A172 (cell line): Measurements from ENCODE around the gene LGR6. TPM values are rescaled to one million over a fixed set of nuclear protein-coding genes. Genes with fewer than 3 reads are reported as not detected.

ENCODE experiments used
- DNase-seq: peaks from one replicate; pipeline ENCODE4 v3.0.0-alpha.2; 2015; ENCODE audit warnings: low spot score
- total RNA-seq: library from RNA; depleted of rRNA; stranded (reverse); fragments of >200 nt; shearing (Covaris generic); gene quantifications from 2 replicates; pipeline ENCODE4 v1.2.3, GENCODE V29; 2014

The LGR6 gene
- total RNA-seq, 1 experiment from 2014 or later: not detected

- no peak for DNase-seq
Observed at GRCh38 chr1:202264726-202265125, 71.1 kb downstream of the LGR6 start.

DNA sequence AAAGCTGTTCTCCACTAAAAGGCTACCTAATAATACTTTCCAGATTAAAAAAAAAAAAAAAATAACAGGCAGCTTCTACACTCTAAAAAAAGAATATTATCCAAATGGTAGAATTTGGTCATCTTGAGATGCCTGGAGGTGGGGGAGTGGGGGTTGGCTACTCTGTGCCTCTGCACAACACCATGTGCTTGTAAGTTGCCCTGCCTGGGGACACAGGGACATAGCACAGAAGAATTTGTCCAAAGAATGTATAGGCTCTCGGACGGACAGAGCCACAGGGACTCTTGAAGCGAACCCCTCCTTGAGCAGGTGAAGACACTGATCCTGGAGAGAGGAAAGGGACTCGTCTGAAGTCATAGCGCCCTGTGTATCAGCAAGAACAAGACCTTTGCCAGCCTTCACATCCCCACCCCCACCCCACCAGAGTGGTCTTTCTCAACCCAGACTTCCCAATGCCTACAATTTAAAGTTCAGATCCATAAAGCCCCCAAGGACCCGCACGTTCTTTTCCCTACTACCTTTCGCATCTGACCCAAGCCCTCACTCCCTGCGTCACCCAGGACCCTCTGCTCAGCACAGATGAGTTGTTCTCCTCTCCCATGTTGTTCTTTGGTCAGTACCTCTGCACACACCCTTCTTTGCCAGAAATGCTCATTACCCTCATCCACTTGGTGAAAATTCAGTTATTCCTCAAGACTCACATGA, 72.6 kb downstream of the LGR6 start:
- no peak for DNase-seq

DNA sequence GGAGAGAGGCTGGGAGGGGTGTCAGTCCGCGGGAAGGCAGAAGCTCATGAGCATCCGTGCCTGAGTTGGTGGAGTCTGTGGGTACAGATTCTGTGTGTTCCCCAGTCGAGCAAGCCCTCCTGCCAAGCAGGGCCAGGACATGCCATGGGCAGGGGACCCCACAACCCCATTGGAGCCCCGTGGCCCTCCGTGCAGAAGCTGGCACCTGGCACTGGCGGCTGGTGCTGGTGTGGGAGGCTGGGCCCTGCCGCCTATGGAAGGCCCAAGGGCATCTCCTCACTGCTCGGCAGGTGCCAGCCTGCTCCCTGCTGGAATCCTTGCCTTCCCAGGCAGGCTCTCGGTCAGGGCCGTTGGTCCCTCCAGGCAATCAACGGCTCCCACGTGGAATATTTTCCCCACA, 74.4 kb downstream of the LGR6 start:
- no peak for DNase-seq

GRCh38 chr1:202268817-202269216, 75.2 kb downstream of the LGR6 start:
- DNase-seq: no peak

GRCh38 chr1:202270871-202271326, 77.3 kb downstream of the LGR6 start:
- DNase-seq: no peak

GRCh38 chr1:202272103-202272845, 78.7 kb downstream of the LGR6 start:
- DNase-seq: no peak

- DNase-seq: peak; percentile 36
Observed at GRCh38 chr1:202274611-202275010, 81.0 kb downstream of the LGR6 start.

DNA sequence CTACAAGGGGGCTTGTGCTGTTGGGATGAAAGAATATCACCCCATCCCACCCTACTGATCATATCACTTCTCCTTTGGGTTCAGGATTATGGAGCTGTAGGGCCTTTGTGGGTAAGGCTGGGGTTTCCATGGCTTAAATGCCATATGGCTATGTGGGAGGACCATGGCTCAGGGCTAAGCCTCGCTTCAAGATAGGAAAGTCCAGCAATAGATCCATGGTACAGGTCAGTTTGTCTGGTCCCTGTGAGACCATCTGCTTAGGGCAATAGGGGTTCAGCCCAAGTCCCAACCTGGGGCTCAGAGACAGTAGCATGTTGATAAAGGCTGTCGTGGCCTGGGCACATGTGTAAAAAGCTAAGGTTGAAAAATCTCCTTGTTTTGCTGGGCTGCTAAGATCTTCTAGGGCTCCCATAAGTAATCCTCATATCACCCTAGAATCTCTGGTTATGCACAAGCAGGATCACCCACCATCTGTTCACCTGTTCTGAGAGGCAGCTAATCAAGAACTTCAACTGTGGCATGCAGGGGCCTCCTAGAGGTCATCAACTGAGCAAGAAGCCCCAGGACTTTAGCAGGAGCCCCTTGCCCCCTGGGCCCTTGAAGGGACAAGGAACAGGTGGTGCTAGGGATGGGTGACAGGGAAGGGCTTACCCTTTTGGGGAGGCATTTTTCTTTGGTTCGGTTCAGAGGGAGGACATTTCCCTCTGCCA, 81.6 kb downstream of the LGR6 start:
- DNase-seq: no peak

DNA sequence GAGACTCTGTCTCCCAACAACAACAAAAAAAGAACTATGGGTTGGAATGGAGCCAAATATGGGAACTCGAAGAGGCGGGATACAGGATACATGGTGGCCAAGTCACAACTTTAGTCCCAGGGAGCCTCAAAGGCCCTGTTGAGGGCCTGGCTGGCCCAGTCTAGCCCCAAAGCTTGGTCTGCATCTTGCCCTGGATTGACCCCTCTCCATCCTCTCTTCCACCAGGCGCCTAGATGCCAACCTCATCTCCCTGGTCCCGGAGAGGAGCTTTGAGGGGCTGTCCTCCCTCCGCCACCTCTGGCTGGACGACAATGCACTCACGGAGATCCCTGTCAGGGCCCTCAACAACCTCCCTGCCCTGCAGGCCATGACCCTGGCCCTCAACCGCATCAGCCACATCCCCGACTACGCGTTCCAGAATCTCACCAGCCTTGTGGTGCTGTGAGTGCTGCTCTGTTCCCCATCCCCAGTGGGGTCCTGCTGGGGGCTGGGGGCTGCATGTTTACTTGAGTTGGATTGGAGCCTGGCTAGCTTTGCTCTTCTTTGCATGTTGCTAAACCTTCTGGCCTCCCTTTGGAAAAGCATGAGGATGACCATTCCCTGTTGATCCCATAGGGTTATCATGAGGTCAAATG, 82.6 kb downstream of the LGR6 start:
- no peak for DNase-seq

- no peak for DNase-seq
Observed at GRCh38 chr1:202276920-202277319, 83.3 kb downstream of the LGR6 start.

GRCh38 chr1:202278751-202279150, 85.2 kb downstream of the LGR6 start:
- DNase-seq: no peak

- DNase-seq: peak; percentile 57
Observed at GRCh38 chr1:202279806-202280205, 86.2 kb downstream of the LGR6 start.

- no peak for DNase-seq
Observed at GRCh38 chr1:202280595-202280994, 87.0 kb downstream of the LGR6 start.

DNA sequence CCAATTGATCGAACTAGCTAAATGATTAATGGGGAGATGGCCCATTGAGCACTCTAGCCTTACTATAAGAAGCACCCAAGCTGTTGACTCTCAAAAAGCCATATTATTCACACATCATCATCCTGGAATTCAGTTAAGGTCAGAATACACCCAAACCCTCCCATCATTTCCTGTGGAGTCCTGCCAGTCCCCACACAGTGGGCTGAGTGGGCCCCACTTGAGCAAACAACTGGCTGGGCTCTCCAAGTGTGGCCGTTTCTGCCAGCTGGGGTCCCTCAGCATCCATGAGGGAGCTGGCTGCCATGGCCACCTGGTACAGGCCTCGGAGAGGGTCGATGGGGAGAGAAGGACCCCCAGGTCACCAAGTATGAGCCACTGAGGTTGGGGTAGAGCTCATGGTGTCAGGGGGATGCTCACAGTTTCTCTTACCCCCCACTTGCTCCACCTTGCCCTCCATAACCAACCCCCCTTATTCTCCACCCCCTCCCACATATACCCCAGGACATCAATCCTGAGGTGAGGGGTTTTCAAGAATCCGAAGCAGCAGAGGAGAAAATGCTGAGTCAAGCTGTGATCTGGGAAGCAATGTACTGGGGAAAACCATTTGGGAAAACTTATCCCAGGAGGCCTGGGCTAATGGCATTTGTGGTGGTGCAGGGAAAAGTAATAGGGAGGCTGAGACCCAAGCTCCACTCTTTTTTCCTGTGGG, 87.9 kb downstream of the LGR6 start:
- peak; percentile 81 for DNase-seq

DNA sequence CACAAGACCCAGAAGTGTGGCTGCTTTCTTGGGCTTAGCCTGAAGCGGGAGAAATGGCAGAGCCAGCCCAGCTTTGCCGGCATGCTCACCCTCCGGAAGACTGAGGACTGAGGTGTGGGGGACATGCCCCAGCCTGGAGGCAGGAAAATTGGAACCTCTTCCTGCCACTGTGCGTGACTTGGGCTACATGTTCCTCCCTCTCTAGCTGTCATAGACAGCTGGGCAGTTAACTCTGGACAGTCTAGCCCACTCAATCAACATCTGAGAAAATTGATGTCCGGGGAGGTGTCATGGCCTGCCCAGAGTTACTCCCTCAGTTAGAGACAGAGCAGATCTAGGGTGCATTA, 88.4 kb downstream of the LGR6 start:
- no peak for DNase-seq

- no peak for DNase-seq
Observed at GRCh38 chr1:202282596-202283283, 89.1 kb downstream of the LGR6 start.

- DNase-seq: peak; percentile 96
Observed at GRCh38 chr1:202283379-202283844, 89.8 kb downstream of the LGR6 start.

GRCh38 chr1:202283991-202284390, 90.4 kb downstream of the LGR6 start:
- DNase-seq: peak; percentile 92

DNA sequence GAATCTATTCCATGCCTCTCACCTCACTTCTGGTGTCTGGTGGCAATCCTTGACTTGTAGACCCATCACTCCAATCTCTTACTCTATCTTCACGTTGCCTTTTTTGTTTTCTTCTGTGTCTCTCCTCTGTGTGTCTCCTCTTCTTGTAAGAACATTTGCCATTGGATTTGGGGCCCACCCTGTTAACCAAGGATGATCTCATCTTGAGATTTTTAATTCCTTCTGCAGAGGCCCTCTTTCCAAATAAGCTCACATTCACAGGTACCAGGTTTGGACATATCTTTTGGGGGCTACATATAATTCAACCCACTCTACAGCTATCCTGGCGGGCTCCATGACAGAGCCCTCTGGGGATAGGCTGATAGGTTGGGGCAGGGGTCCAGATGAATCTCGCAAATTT, 92.3 kb downstream of the LGR6 start:
- DNase-seq: no peak

DNA sequence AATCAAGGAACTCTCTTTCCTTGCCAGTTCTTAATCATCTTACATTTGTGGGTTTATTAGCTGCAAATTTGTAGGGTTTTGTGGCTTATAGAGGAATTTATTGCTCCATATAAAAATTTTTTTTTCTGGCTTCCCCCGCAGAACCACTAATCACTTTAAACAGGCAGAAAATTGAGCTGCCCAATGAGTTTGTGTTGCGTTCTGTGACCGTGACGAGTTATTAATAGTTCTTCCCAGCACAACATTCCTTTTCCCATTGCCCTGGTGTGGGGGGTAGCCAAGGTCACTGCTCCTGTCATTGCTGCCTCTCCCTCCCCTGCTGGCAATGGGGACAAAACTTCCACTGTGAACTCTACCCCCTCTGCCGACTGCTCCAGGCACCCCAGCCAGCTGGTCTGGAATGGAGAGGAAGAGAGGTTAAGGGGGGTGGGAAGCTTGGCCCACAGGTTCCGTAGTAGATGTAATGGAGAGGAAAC, 93.1 kb downstream of the LGR6 start:
- no peak for DNase-seq

DNA sequence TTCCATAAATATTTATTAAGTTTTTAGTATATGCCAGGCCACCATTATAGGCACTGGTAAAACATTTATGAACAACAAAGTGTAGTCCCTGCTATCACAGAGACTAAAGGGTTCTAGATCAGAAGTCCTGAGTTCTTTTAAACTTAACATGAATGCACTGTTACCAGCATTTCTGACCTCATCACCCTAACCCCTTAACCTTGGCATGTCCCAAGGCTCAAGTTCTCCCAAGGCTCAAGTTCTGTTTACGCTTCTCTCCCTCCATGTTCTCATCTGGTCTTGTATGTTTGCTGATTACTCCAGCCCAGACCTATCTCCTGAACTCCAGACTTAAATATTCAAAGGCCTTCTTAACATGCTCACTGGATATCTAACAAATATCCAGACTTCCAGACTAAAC, 93.6 kb downstream of the LGR6 start:
- no peak for DNase-seq
